Lung (tissue), 12 donors: Measurements from ENCODE around the gene NUP42. TPM values are rescaled to one million over a fixed set of nuclear protein-coding genes. Genes with fewer than 3 reads are reported as not detected.

Experiments
- ATAC-seq: fragments of 200-7000 bp; cut with Tn5 transposase; one replicate; pipeline ENCODE4 v1.9.1; 2020; ENCODE audit warnings: moderate number of reproducible peaks; ENCODE audit not compliant: insufficient read depth, low FRiP score
- DNase-seq, 3 donors: peaks; one replicate each; pipeline ENCODE4 v3.0.0-alpha.2; 2013 to 2017
- H3K27ac ChIP-seq, 2 donors: one replicate each; pipeline ENCODE4 v1.5.1; 2013; ENCODE audit warnings: mild to moderate bottlenecking in 2 of 2, moderate library complexity in 2 of 2, control low read depth in 1 of 2, inconsistent platforms in 1 of 2, low read depth in 1 of 2, low read length in 1 of 2
- H3K27me3 ChIP-seq, 3 donors: one replicate each; pipeline ENCODE4 v1.5.1; 2013; ENCODE audit warnings: low read length in 2 of 3; ENCODE audit not compliant: control insufficient read depth in 3 of 3, insufficient read depth in 3 of 3
- H3K36me3 ChIP-seq, 4 donors: one replicate each; pipeline ENCODE4 v1.5.1; 2013; ENCODE audit warnings: low read length in 4 of 4, mild to moderate bottlenecking in 1 of 4, moderate library complexity in 1 of 4; ENCODE audit not compliant: control insufficient read depth in 4 of 4, insufficient read depth in 4 of 4
- H3K4me1 ChIP-seq, 5 donors: one replicate each; pipeline ENCODE4 v1.5.1; 2013; ENCODE audit warnings: low read length in 5 of 5, mild to moderate bottlenecking in 2 of 5, moderate library complexity in 1 of 5; ENCODE audit not compliant: control insufficient read depth in 5 of 5, insufficient read depth in 5 of 5
- H3K4me3 ChIP-seq: one replicate; pipeline ENCODE4 v1.5.1; 2013; ENCODE audit warnings: mild to moderate bottlenecking, control low read depth, moderate library complexity
- H3K9ac ChIP-seq, 2 donors: one replicate each; pipeline ENCODE4 v1.5.1; 2013; ENCODE audit warnings: low read length in 2 of 2, control low read depth in 1 of 2; ENCODE audit not compliant: insufficient read depth in 1 of 2
- H3K9me3 ChIP-seq, 4 donors: one replicate each; pipeline ENCODE4 v1.5.1; 2013; ENCODE audit warnings: low read length in 3 of 4, mild to moderate bottlenecking in 1 of 4, moderate library complexity in 1 of 4; ENCODE audit not compliant: control insufficient read depth in 4 of 4, insufficient read depth in 3 of 4
- CTCF ChIP-seq: IDR thresholded peaks from 2 replicates; pipeline ENCODE4 v1.5.1; 2012; ENCODE audit warnings: mild to moderate bottlenecking; ENCODE audit errors: control extremely low read depth, extremely low read depth
- WGBS, 2 donors: extraction: QIAGEN DNeasy Blood & Tissue Kit; methylation state at CpG; one replicate each; pipeline ENCODE4 v1.1.7; 2013; 5-methylcytosine and 5-hydroxymethylcytosine counted together
- polyA plus RNA-seq, 2 donors: library from polyadenylated mRNA; stranded (reverse); fragments of 200-250 nt; gene quantifications; one replicate each; pipeline ENCODE4 v1.2.1, GENCODE V29; 2013
- total RNA-seq, 2 donors: library from RNA; depleted of rRNA in 1 of 2; stranded (reverse); fragments of >200 nt in 1 of 2; gene quantifications; one replicate each; pipeline ENCODE4 v1.2.1, GENCODE V29; 2014 to 2021
- donor health status: control.
- donor health status: control.
- donor health status: Bipolar disorder and iron deficiency.
- donor health status: healthy.
- donor health status: DM: yes; HTN: yes; CAD: no.

NUP42 gene
- total and polyA plus RNA-seq, 4 donors, result 20.2 to 45.3 (median 23.0) TPM

- no peaks in the 10 kb centered on the region for H3K9me3 ChIP-seq
- peaks cover 0 to 9% (median 0%) of the 10 kb centered on the region in 5 donors for H3K4me1 ChIP-seq
- no peaks in the 10 kb centered on the region for H3K27me3 ChIP-seq
- TF ChIP-seq CTCF, result no peak
- H3K36me3 ChIP-seq, result peaks cover 2 to 21% (median 7%) of the 10 kb centered on the region in 4 donors
- H3K4me3 ChIP-seq, result no peak overlapping the region
- no peak overlapping the region for H3K27ac ChIP-seq
- 92 to 96% methylated on average over 1 of the region's 1 CpG for WGBS, 2 donors
- DNase-seq (no peak), ATAC-seq (no peak)
- no peak overlapping the region for H3K9ac ChIP-seq
Measured at GRCh38 chr7:23184291-23184690, 2.4 kb downstream of the NUP42 start.

GRCh38 chr7:23184709-23185359 lies 3.0 kb downstream of the NUP42 start:
- DNase-seq, result peak; percentile 42 to 67 (median 58)
- ATAC-seq, result no peak
- H3K4me3 ChIP-seq, result no peak overlapping the region
- H3K27me3 ChIP-seq, result no peaks in the 10 kb centered on the region
- no peak overlapping the region for H3K9ac ChIP-seq
- H3K36me3 ChIP-seq, result peaks cover 2 to 22% (median 9%) of the 10 kb centered on the region in 4 donors
- no peaks in the 10 kb centered on the region for H3K9me3 ChIP-seq
- H3K27ac ChIP-seq, result no peak overlapping the region
- 81 to 84% methylated on average over 4 of the region's 4 CpGs for WGBS, 2 donors
- no peak for TF ChIP-seq CTCF
- H3K4me1 ChIP-seq, result peaks cover 0 to 9% (median 0%) of the 10 kb centered on the region in 5 donors

- ATAC-seq, result no peak
- no peak overlapping the region for H3K27ac ChIP-seq
- 72 to 78% methylated on average over 1 of the region's 1 CpG for WGBS, 2 donors
Measured at GRCh38 chr7:23185980-23186379, 4.1 kb downstream of the NUP42 start.

More at GRCh38 chr7:23185980-23186379, 4.1 kb downstream of the NUP42 start:
- Histone ChIP-seq H3K36me3 (peaks cover 2 to 22% (median 13%) of the 10 kb centered on the region in 4 donors), H3K4me1 (peaks cover 0 to 9% (median 0%) of the 10 kb centered on the region in 5 donors), H3K9ac (no peak overlapping the region), H3K9me3 (no peaks in the 10 kb centered on the region), H3K27me3 (no peaks in the 10 kb centered on the region), H3K4me3 (no peak overlapping the region)
- DNase-seq, result no peak
- no peak for TF ChIP-seq CTCF
